BJ (cell line): ENCODE results near the gene KCNK2. TPM values are rescaled to one million over a fixed set of nuclear protein-coding genes. Genes with fewer than 3 reads are reported as not detected.

Experiments used
- CTCF ChIA-PET: fragments of 350-600 bp; formaldehyde crosslinking; extraction: SDS; loops from one replicate; lab custom pipeline; 2021; ENCODE audit warnings: antibody characterized with exemption, inconsistent platforms; lab: Yijun Ruan, JAX
- POLR2A ChIA-PET: fragments of 300-600 bp; sonication (Branson Sonifier 250); formaldehyde crosslinking; extraction: SDS; loops from one replicate; lab custom pipeline; 2021; ENCODE audit warnings: antibody characterized with exemption; lab: Charles Lee
- DNase-seq: peaks from one replicate; pipeline ENCODE4 v3.0.0-alpha.2; 2011; ENCODE audit warnings: low read depth
- H3K27me3 ChIP-seq: 2 replicates; pipeline ENCODE4 v1.6.0; 2011; ENCODE audit warnings: low read length; ENCODE audit not compliant: control insufficient read depth, insufficient read depth
- H3K36me3 ChIP-seq: 2 replicates; pipeline ENCODE4 v1.5.1; 2011; ENCODE audit warnings: low read length; ENCODE audit not compliant: control insufficient read depth, insufficient read depth
- H3K4me3 ChIP-seq: 2 replicates; pipeline ENCODE4 v1.5.1; 2011; ENCODE audit warnings: low read depth, mild to moderate bottlenecking, control low read depth, low read length
- CTCF ChIP-seq: IDR thresholded peaks from 2 replicates; pipeline ENCODE4 v1.5.1; 2011; ENCODE audit warnings: low read depth, mild to moderate bottlenecking, control low read depth, inconsistent platforms, low read length, moderate library complexity; ENCODE audit not compliant: insufficient read depth
- polyA plus RNA-seq: library from polyadenylated mRNA; depleted of rRNA; stranded (reverse); fragments of >200 nt; gene quantifications from 2 replicates; pipeline ENCODE4 v1.2.3, GENCODE V29; 2011

Gene KCNK2
- polyA plus RNA-seq, 1 experiment, result 23.9 TPM

GRCh38 chr1:215133532-215133931 lies 51.0 kb downstream of the KCNK2 start:
- ChIA-PET CTCF (no interaction called here), POLR2A (no interaction called here)
- TF ChIP-seq CTCF, result no peak
- H3K4me3 ChIP-seq, result no peak overlapping the region
- DNase-seq, result no peak
- no peaks in the 10 kb centered on the region for H3K27me3 ChIP-seq
- H3K36me3 ChIP-seq, result no peaks in the 10 kb centered on the region

- ChIA-PET CTCF (no interaction called here), POLR2A (no interaction called here)
- Histone ChIP-seq H3K36me3 (no peaks in the 10 kb centered on the region), H3K27me3 (no peaks in the 10 kb centered on the region), H3K4me3 (no peak overlapping the region)
- no peak for TF ChIP-seq CTCF
- no peak for DNase-seq
Observed at GRCh38 chr1:215137985-215138384, 55.4 kb downstream of the KCNK2 start.

GRCh38 chr1:215140135-215140534 lies 57.6 kb downstream of the KCNK2 start:
- TF ChIP-seq CTCF, result no peak
- Histone ChIP-seq H3K4me3 (no peak overlapping the region), H3K36me3 (no peaks in the 10 kb centered on the region), H3K27me3 (no peaks in the 10 kb centered on the region)
- no peak for DNase-seq
- ChIA-PET POLR2A (no interaction called here), CTCF (no interaction called here)

GRCh38 chr1:215141460-215141859 lies 58.9 kb downstream of the KCNK2 start:
- Histone ChIP-seq H3K36me3 (no peaks in the 10 kb centered on the region), H3K27me3 (no peaks in the 10 kb centered on the region), H3K4me3 (no peak overlapping the region)
- ChIA-PET CTCF (no interaction called here), POLR2A (no interaction called here)
- TF ChIP-seq CTCF, result no peak
- DNase-seq, result no peak

GRCh38 chr1:215143497-215143896 lies 61.0 kb downstream of the KCNK2 start:
- POLR2A ChIA-PET, result no interaction called here
- DNase-seq, result no peak
- Histone ChIP-seq H3K4me3 (no peak overlapping the region), H3K27me3 (no peaks in the 10 kb centered on the region), H3K36me3 (no peaks in the 10 kb centered on the region)
- CTCF ChIA-PET, result interaction anchor here (6.0 kb wide), 1 partner anchor 483 kb away, joined by 54 read pairs; no protein-coding TSS in a partner anchor
- no peak for TF ChIP-seq CTCF
